Uterus (tissue), 2 donors: ENCODE measurements around the gene CAMTA1.

Experiments used
- CTCF ChIP-seq, 4 experiments: fragments of 200-600 bp in 2 of 4; fragments of 450-650 bp in 2 of 4; sonication (generic) in 2 of 4; IDR thresholded peaks; one replicate each; pipeline ENCODE4 v1.5.1; 2016 to 2019; ENCODE audit warnings: antibody characterized with exemption in 4 of 4, mild to moderate bottlenecking in 2 of 4, moderate library complexity in 1 of 4
- POLR2A ChIP-seq, 2 donors: fragments of 450-650 bp; IDR thresholded peaks; one replicate each; pipeline ENCODE4 v1.6.1; 2016; ENCODE audit warnings: antibody characterized with exemption in 2 of 2, mild to moderate bottlenecking in 1 of 2, moderate library complexity in 1 of 2

DNA sequence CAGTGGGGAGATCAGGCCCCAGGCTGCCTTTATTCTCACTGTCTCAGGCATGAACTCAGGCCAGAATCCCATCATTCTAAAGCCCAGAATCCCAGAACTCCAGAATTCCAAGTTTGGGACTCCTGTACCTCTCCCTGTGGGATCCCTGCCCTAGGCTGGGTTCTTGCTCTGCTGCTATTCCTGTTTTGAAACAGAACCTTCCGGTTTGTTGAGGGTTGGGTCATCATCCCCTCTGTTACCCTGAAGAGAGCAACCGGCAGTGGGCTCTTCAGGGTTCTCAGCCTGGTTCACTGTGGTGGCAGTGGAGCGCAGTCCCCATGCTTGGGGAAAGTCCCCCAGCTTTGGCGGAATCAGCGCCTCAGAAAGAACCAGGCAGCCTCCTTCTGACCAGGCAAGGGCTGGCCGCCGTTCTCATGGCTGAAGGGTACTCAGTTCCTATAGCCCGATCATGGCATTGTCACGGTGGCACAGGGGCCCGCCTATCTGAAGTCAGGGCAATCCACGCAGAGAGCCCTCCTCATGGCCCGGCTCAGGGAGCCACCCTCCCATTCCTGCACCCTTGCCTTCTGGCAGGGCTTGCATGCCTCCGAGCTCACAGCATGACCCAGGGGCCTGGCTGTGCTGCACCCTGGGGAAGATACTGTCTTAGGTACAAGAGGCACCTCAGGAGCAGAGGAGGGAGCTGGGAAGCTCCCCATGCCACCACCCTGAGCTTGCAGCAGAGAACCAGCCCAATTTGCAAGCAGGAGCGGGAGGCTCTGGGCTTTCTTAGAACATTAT is 650.2 kb downstream of the CAMTA1 start:
- TF ChIP-seq POLR2A (IDR thresholded peaks at IDR 0.05) (no peak), CTCF (IDR thresholded peaks at IDR 0.05) (no peak)
